CD8-positive, alpha-beta memory T cell (primary cell): Measurements from ENCODE around the gene DISC1. TPM values are rescaled to one million over a fixed set of nuclear protein-coding genes. Genes with fewer than 3 reads are reported as not detected.

ENCODE experiments used
- CTCF ChIA-PET: fragments of 350-600 bp; sonication (Branson Sonifier 250); formaldehyde crosslinking; loops from one replicate; lab custom pipeline; 2021; ENCODE audit warnings: antibody characterized with exemption; lab: Charles Lee
- POLR2A ChIA-PET: fragments of 350-600 bp; sonication (Branson Sonifier 250); formaldehyde crosslinking; loops from one replicate; lab custom pipeline; 2021; ENCODE audit warnings: antibody characterized with exemption; lab: Charles Lee
- DNase-seq, 5 donors: peaks; one replicate each; pipeline versions ENCODE4 v3.0.0 to v3.0.0-alpha.2; 2020 to 2022; ENCODE audit warnings: mixed read lengths in 1 of 5
- H3K27ac ChIP-seq: one replicate; pipeline ENCODE4 v1.7.0; 2013; ENCODE audit warnings: low read depth, mild to moderate bottlenecking, low read length, moderate library complexity
- H3K27me3 ChIP-seq: 2 replicates; pipeline ENCODE4 v1.7.0; 2013; ENCODE audit warnings: low read length, mild to moderate bottlenecking; ENCODE audit not compliant: insufficient read depth, poor library complexity, severe bottlenecking
- H3K36me3 ChIP-seq: 2 replicates; pipeline ENCODE4 v1.7.0; 2013; ENCODE audit warnings: mild to moderate bottlenecking, low read length, moderate library complexity; ENCODE audit not compliant: insufficient read depth
- H3K4me1 ChIP-seq: 2 replicates; pipeline ENCODE4 v1.7.0; 2013; ENCODE audit warnings: mild to moderate bottlenecking, low read length, moderate library complexity; ENCODE audit not compliant: insufficient read depth
- H3K4me3 ChIP-seq: 2 replicates; pipeline ENCODE4 v1.7.0; 2013; ENCODE audit warnings: mild to moderate bottlenecking, low read length
- H3K9me3 ChIP-seq: 2 replicates; pipeline ENCODE4 v1.7.0; 2013; ENCODE audit warnings: mild to moderate bottlenecking, low read length
- H3K27ac Mint-ChIP-seq, 8 donors: one replicate each; pipeline ENCODE4 v1.8.0; 2020 to 2021; ENCODE audit warnings: mixed read lengths in 8 of 8, mild to moderate bottlenecking in 6 of 8, inconsistent platforms in 3 of 8, moderate library complexity in 3 of 8
- H3K27me3 Mint-ChIP-seq, 2 donors: one replicate each; pipeline ENCODE4 v1.8.0; 2020 to 2021; ENCODE audit warnings: mixed read lengths in 2 of 2, mild to moderate bottlenecking in 1 of 2, moderate library complexity in 1 of 2
- H3K36me3 Mint-ChIP-seq, 3 donors: one replicate each; pipeline ENCODE4 v1.8.0; 2020 to 2021; ENCODE audit warnings: mixed read lengths in 3 of 3, inconsistent platforms in 1 of 3, mild to moderate bottlenecking in 1 of 3
- H3K4me1 Mint-ChIP-seq, 3 donors: one replicate each; pipeline ENCODE4 v1.8.0; 2020 to 2021; ENCODE audit warnings: mixed read lengths in 3 of 3, inconsistent platforms in 1 of 3, mild to moderate bottlenecking in 1 of 3
- H3K4me3 Mint-ChIP-seq, 7 donors: one replicate each; pipeline ENCODE4 v1.8.0; 2020 to 2021; ENCODE audit warnings: mixed read lengths in 7 of 7, mild to moderate bottlenecking in 6 of 7, moderate library complexity in 4 of 7, inconsistent platforms in 2 of 7
- H3K9me3 Mint-ChIP-seq, 5 donors: one replicate each; pipeline ENCODE4 v1.8.0; 2020 to 2022; ENCODE audit warnings: mixed read lengths in 5 of 5, mild to moderate bottlenecking in 3 of 5, moderate library complexity in 2 of 5, inconsistent platforms in 1 of 5
- polyA plus RNA-seq: library from polyadenylated mRNA; unstranded; fragments of 300-500 nt; fragmentation: Illumina TruSeq; gene quantifications from one replicate; pipeline ENCODE4 v1.2.3, GENCODE V29; 2021
- total RNA-seq, 2 experiments: library from RNA; stranded (reverse); gene quantifications; one replicate each; pipeline ENCODE4 v1.2.3, GENCODE V29; 2021

Gene DISC1
- total and polyA plus RNA-seq, 3 experiments from 2014 or later: 0.60 to 2.4 (median 1.0) TPM

GRCh38 chr1:231839999-231840398, 213.4 kb downstream of the DISC1 start:
- no peaks in the 10 kb centered on the region for H3K4me1 ChIP-seq
- no peaks in the 10 kb centered on the region for H3K36me3 Mint-ChIP-seq
- no peaks in the 10 kb centered on the region for H3K36me3 ChIP-seq
- H3K4me3 ChIP-seq: no peak overlapping the region
- H3K9me3 ChIP-seq: no peaks in the 10 kb centered on the region
- no peak for DNase-seq
- H3K4me1 Mint-ChIP-seq: peaks cover 9 to 13% (median 11%) of the 10 kb centered on the region in 3 donors
- H3K4me3 Mint-ChIP-seq: no peak overlapping the region
- no peak overlapping the region for H3K27ac Mint-ChIP-seq
- no peaks in the 10 kb centered on the region for H3K27me3 ChIP-seq
- no peaks in the 10 kb centered on the region for H3K9me3 Mint-ChIP-seq
- no peak overlapping the region for H3K27ac ChIP-seq
- POLR2A ChIA-PET: no interaction called here
- CTCF ChIA-PET: no interaction called here
- H3K27me3 Mint-ChIP-seq: peaks cover 0 to 4% of the 10 kb centered on the region in 2 donors

- Histone ChIP-seq H3K27ac (no peak overlapping the region), H3K4me3 (no peak overlapping the region), H3K27me3 (no peaks in the 10 kb centered on the region), H3K4me1 (no peaks in the 10 kb centered on the region), H3K9me3 (no peaks in the 10 kb centered on the region), H3K36me3 (no peaks in the 10 kb centered on the region)
- CTCF ChIA-PET: no interaction called here
- Mint-ChIP-seq H3K27me3 (peaks cover 0 to 3% of the 10 kb centered on the region in 2 donors), H3K36me3 (no peaks in the 10 kb centered on the region), H3K27ac (no peak overlapping the region), H3K4me3 (no peak overlapping the region), H3K9me3 (no peaks in the 10 kb centered on the region), H3K4me1 (peaks cover 12 to 13% (median 13%) of the 10 kb centered on the region in 3 donors)
- POLR2A ChIA-PET: no interaction called here
- DNase-seq: no peak
These were observed 215.2 kb downstream of the DISC1 start for GRCh38 chr1:231841616-231842344.

DNA sequence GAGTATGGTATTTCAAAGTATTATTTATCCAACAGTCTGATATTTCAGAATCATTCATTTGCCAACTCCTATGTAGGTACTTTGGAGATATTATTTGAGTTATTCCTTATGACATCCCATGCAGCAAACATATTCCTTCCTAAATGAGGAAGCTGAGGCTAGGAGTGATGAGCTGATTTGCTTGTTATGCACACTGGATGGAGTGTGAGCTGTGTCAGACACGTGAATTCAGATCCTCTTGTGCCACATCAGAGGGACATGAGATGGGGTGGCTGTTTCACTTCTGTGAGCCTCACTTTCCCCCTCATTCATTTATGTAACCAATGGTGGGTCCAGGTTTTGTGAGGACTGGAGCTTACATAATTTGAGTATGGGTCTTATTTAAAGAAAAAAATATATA, 215.9 kb downstream of the DISC1 start:
- Histone ChIP-seq H3K36me3 (no peaks in the 10 kb centered on the region), H3K9me3 (no peaks in the 10 kb centered on the region), H3K4me3 (no peak overlapping the region), H3K27me3 (no peaks in the 10 kb centered on the region), H3K4me1 (no peaks in the 10 kb centered on the region), H3K27ac (no peak overlapping the region)
- Mint-ChIP-seq H3K4me1 (peaks cover 12 to 13% (median 13%) of the 10 kb centered on the region in 3 donors), H3K27ac (no peak overlapping the region), H3K9me3 (no peaks in the 10 kb centered on the region), H3K27me3 (peaks cover 0 to 3% of the 10 kb centered on the region in 2 donors), H3K4me3 (no peak overlapping the region), H3K36me3 (peaks cover 0 to 2% (median 0%) of the 10 kb centered on the region in 3 donors)
- POLR2A ChIA-PET: no interaction called here
- CTCF ChIA-PET: no interaction called here
- no peak for DNase-seq

DNA sequence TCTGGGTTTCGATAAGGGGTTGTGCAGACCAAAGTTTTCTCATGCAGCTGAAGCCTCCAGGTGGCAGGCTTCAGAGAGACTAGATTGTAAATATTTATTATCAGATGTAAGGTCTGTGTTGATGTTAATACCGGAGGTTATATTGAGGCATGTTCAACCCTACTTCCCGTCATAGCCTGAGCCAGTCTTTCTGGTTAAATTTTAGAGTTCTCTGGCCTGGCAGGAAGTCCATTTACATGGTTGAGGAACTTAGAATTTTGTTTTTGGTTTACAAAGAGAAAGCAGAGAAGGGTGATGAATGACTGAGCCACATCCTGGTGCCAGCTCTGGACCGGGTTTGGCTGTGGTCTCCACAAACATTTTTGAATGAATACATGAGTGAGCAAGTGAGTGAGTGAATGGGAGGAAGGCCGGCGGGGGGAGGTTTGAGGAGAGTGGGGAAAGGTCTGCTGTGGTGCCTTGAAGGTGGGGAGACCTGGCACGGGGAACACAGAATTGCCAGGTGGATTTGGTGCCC, 218.5 kb downstream of the DISC1 start:
- CTCF ChIA-PET: no interaction called here
- H3K4me3 ChIP-seq: no peak overlapping the region
- no peaks in the 10 kb centered on the region for H3K36me3 ChIP-seq
- Mint-ChIP-seq H3K36me3 (peaks cover 0 to 2% (median 0%) of the 10 kb centered on the region in 3 donors), H3K27me3 (peaks cover 0 to 1% of the 10 kb centered on the region in 2 donors), H3K4me1 (peaks cover 12 to 13% (median 13%) of the 10 kb centered on the region in 3 donors), H3K27ac (peak overlapping the region in 2 of 8 donors; percentile 21 to 87), H3K4me3 (no peak overlapping the region), H3K9me3 (no peaks in the 10 kb centered on the region)
- H3K9me3 ChIP-seq: no peaks in the 10 kb centered on the region
- H3K27ac ChIP-seq: no peak overlapping the region
- no peaks in the 10 kb centered on the region for H3K4me1 ChIP-seq
- DNase-seq: no peak
- no peaks in the 10 kb centered on the region for H3K27me3 ChIP-seq
- POLR2A ChIA-PET: no interaction called here

DNA sequence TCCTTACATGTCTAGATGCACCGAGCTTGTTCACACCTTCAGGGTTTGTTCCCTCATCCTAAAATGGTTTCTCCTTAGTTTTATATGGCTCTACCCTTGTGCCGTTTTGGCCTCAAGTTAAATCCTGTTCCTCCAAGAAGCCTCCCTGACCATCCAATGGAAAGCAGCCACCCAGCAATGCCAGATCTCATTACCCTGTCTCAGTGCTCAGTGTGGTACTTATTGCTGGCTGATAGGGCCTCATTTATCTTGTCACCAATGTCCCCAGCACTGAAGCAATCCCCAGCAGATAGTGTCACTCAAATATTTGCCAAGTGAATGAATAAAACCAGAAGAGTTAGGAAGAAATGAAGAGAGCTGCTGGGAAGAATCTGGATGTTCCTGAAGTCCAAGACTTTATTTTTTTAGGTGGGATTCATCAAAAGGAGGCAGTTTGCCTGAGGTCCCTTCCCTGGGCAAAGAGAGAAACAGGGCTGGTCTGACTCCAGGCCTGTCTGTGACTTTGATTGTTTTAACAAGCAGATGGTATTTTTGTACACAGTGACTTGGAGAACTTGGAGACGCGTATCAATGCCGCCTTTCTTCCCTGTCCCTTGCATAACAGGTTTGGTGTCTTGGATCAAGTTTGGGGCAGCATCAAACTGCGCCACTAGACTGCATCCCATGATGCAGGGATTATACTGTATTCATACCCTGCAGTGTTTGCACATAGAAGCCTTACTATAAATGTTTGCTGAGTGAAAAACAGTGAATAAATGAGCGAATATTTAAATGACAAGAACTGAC, 221.2 kb downstream of the DISC1 start:
- Mint-ChIP-seq H3K27me3 (no peaks in the 10 kb centered on the region), H3K4me1 (peaks cover 12 to 13% (median 13%) of the 10 kb centered on the region in 3 donors), H3K4me3 (no peak overlapping the region), H3K9me3 (no peaks in the 10 kb centered on the region), H3K27ac (no peak overlapping the region), H3K36me3 (peaks cover 0 to 2% (median 0%) of the 10 kb centered on the region in 3 donors)
- no peak for DNase-seq
- ChIA-PET CTCF (no interaction called here), POLR2A (no interaction called here)
- Histone ChIP-seq H3K4me3 (no peak overlapping the region), H3K27me3 (no peaks in the 10 kb centered on the region), H3K27ac (no peak overlapping the region), H3K4me1 (no peaks in the 10 kb centered on the region), H3K36me3 (no peaks in the 10 kb centered on the region), H3K9me3 (no peaks in the 10 kb centered on the region)

DNA sequence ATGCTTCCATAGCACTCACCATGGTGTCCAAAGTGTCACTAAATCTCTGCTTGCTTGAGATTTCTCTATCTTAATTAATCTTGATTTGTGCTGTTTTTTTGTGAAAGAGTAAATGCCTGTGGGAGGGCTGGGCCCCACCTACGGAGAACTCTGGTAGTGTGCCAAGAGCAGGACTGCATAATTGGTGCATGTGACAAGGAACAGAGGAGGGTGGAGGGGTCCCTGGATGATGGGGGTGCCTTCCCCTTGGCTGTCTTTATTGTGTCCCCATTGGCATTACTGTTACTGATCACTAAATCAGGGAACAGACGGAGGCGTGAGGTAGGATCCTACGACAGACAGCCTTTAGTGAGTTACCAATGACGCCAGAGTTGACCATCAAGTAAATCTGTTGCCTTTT, 223.4 kb downstream of the DISC1 start:
- no peak overlapping the region for H3K4me3 ChIP-seq
- Mint-ChIP-seq H3K27me3 (no peaks in the 10 kb centered on the region), H3K27ac (no peak overlapping the region), H3K4me3 (no peak overlapping the region), H3K9me3 (no peaks in the 10 kb centered on the region), H3K4me1 (peaks cover 0 to 3% (median 2%) of the 10 kb centered on the region in 3 donors), H3K36me3 (peaks cover 0 to 2% (median 0%) of the 10 kb centered on the region in 3 donors)
- H3K27me3 ChIP-seq: no peaks in the 10 kb centered on the region
- no peak overlapping the region for H3K27ac ChIP-seq
- no peaks in the 10 kb centered on the region for H3K4me1 ChIP-seq
- no peaks in the 10 kb centered on the region for H3K36me3 ChIP-seq
- ChIA-PET CTCF (no interaction called here), POLR2A (no interaction called here)
- no peak for DNase-seq
- H3K9me3 ChIP-seq: no peaks in the 10 kb centered on the region

DNA sequence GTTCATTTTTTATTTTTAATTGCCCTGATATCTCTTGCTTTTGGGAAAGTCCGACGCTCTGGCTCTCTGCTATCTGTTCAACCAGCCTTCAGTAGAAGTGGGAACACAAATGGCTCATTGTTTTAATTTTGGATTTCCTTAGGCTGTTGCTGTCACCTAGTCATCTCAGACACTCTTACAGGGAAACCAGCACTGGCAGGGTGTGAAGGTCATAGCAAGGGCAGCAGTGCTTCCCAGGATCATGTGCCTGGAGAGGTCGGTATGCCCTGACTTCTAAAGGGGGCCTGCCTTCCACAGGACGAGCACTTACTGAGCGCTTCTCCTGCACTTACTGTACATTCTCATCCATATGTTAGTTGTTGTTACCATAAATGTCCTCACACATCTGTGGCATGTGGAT, 224.2 kb downstream of the DISC1 start:
- H3K4me1 ChIP-seq: no peaks in the 10 kb centered on the region
- Mint-ChIP-seq H3K27me3 (no peaks in the 10 kb centered on the region), H3K4me3 (no peak overlapping the region), H3K4me1 (no peaks in the 10 kb centered on the region), H3K36me3 (peaks cover 0 to 2% (median 0%) of the 10 kb centered on the region in 3 donors), H3K9me3 (no peaks in the 10 kb centered on the region), H3K27ac (peak overlapping the region in 1 of 8 donors; percentile 1)
- no peak overlapping the region for H3K27ac ChIP-seq
- POLR2A ChIA-PET: no interaction called here
- H3K36me3 ChIP-seq: no peaks in the 10 kb centered on the region
- H3K27me3 ChIP-seq: no peaks in the 10 kb centered on the region
- no peak overlapping the region for H3K4me3 ChIP-seq
- CTCF ChIA-PET: no interaction called here
- no peak for DNase-seq
- H3K9me3 ChIP-seq: no peaks in the 10 kb centered on the region

- no peaks in the 10 kb centered on the region for H3K4me1 ChIP-seq
- no peaks in the 10 kb centered on the region for H3K36me3 ChIP-seq
- no peak for DNase-seq
- POLR2A ChIA-PET: no interaction called here
- CTCF ChIA-PET: no interaction called here
- H3K9me3 Mint-ChIP-seq: no peaks in the 10 kb centered on the region
- H3K27ac ChIP-seq: no peak overlapping the region
- no peaks in the 10 kb centered on the region for H3K4me1 Mint-ChIP-seq
- H3K27me3 Mint-ChIP-seq: no peaks in the 10 kb centered on the region
- H3K27ac Mint-ChIP-seq: peak overlapping the region in 1 of 8 donors; percentile 12
- no peak overlapping the region for H3K4me3 ChIP-seq
- H3K27me3 ChIP-seq: no peaks in the 10 kb centered on the region
- no peaks in the 10 kb centered on the region for H3K9me3 ChIP-seq
- peaks cover 0 to 1% (median 0%) of the 10 kb centered on the region in 3 donors for H3K36me3 Mint-ChIP-seq
- no peak overlapping the region for H3K4me3 Mint-ChIP-seq
These were observed 227.1 kb downstream of the DISC1 start for GRCh38 chr1:231853588-231854207.
